GM18505 (cell line): ENCODE data around the gene CLEC11A.

Experiments used
- ATAC-seq: cut with Tn5 transposase; IDR thresholded peaks from one replicate; pipeline ENCODE4 v1.9.1; 2021; ENCODE audit not compliant: unreplicated experiment
- POLR2A ChIP-seq: IDR thresholded peaks from 4 replicates; pipeline ENCODE4 v1.6.1; 2011; ENCODE audit warnings: borderline replicate concordance; ENCODE audit not compliant: insufficient read depth, insufficient read length; ENCODE audit errors: extremely low read depth

CLEC11A gene

DNA sequence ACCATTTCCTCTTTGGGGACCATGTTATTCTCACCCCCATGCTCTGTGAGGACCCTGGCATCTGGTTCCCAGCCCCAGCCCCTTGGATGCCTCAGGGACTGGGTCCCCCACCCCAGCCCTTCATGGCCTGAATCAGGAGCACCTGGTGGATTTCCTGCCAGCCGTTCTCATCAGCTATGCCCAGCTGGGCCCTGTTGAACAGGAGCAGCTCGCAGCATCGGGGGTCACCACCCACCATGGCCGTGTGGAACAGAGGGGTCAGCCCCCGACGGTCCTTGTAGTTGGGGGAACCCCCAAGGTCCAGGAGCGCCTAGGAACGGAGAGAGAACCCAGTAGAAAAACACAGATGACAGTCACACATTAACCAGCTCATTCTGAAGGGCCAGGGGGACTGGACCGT lies 11.4 kb upstream of the CLEC11A start:
- no peak for TF ChIP-seq POLR2A
- ATAC-seq: no peak

GRCh38 chr19:50712833-50713232 lies 10.3 kb upstream of the CLEC11A start:
- TF ChIP-seq POLR2A: no peak
- no peak for ATAC-seq

DNA sequence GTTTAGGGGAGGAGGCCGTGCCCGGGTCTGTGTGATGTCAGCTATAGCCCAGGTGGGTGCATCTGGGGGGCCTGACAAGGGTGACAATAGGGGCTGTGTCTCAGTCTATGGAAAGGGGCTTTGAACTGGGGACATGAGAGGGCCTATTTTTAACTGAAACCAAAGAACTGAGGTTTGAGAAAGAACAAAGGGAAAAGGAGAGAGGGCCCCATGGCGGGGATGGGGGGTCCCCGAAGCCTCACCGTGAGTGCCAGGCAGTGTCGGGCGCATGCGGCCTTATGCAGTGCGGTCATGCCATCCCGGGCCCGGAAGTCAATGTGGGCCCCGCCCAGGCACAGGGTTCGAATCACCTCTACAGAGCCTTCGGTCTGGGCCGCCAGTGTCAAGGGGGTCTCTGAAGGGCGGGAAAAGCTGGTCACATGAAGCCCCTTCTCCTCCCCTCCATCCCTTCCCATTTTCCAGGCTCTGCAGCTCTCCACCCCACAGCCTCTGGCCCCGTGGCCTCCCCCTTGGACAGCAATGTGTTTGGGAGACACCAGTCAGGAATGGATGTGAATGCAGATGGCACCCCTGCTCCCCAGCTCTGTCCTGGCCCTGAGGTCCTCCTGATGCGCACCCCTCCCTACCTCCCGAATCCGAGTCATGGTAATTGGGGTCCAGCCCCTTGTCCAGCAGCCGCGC lies 9.5 kb upstream of the CLEC11A start:
- ATAC-seq: no peak
- TF ChIP-seq POLR2A: no peak

DNA sequence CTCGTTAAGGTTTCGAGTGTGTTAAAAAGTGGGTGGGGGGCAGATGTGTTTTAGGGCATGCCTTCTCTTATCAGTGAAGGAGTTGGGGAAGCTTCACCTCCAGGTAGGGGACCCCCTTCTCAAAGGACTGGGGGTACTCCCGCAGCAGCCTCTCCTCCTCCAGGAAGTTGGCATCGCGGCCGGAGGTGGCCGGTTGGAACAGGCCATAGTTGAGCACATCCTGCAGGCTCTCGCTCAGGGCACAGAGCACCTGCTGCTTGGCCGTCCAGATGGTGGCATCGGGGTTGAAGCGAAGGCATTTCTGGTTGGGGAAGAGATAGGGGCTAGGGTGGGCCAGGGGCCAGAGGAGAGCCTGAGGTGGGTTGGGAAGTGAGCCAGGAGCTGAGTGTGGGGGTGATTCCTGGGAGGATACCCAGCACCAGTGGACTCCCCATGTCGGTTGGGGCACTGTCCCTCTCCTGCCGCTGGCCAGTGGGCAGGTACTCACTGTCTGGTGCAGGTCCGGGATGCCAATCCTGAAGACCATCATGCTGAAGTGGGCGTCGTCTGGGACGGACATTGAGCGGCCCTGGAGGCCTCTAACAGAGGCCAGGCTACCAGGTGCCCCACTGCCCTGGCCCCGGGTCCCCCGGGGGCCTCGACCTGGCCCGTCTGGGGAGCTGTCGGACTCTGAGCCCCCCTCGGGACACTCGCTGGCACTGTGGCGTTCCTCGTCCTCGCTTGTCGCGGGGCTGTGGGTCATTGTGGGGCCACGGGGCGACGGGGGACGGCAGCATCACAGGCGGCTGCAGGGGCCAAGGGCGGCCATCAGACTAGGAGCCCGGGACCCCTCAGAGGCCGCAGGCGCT lies 6.8 kb upstream of the CLEC11A start:
- no peak for ATAC-seq
- no peak for TF ChIP-seq POLR2A

- ATAC-seq: no peak
- TF ChIP-seq POLR2A: no peak
These were observed 6.0 kb upstream of the CLEC11A start for GRCh38 chr19:50717026-50717723.

- no peak for TF ChIP-seq POLR2A
- no peak for ATAC-seq
These were observed 5.3 kb upstream of the CLEC11A start for GRCh38 chr19:50717891-50718254.

- TF ChIP-seq POLR2A: no peak
- ATAC-seq: no peak
These were observed 4.7 kb upstream of the CLEC11A start for GRCh38 chr19:50718255-50719118.

DNA sequence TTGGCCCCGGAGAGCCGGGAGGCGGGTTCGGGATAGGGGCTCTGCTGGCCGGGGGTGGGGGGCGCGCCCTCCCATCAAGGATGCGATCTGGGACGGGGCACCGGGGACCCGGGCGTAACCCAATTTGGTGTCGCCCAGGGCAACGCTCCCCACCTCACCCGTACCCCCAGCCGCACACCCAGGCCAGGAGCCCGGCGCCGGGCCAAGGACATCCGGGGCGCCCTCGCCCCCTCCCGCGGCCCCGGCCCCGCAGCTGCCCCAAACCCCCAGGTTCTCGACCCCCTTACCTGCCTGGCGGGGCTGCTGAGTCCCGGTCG lies 4.1 kb upstream of the CLEC11A start:
- no peak for TF ChIP-seq POLR2A

GRCh38 chr19:50719566-50719965 lies 3.6 kb upstream of the CLEC11A start, which contains the start of gene SHANK1:
SHANK1 (minus strand) TSS chr19:50719802; CDS start chr19:50716919, 2,883 bp downstream.
- TF ChIP-seq POLR2A: no peak
- no peak for ATAC-seq

More for the DNA sequence above, 4.1 kb upstream of the CLEC11A start:
- ATAC-seq: no peak

GRCh38 chr19:50720181-50720920 lies 2.8 kb upstream of the CLEC11A start:
- TF ChIP-seq POLR2A: no peak
- ATAC-seq: no peak

- no peak for TF ChIP-seq POLR2A
- ATAC-seq: no peak
These were observed 2.2 kb upstream of the CLEC11A start for GRCh38 chr19:50720921-50721381.
